Measurements from ENCODE around the gene DNM1L.

- TF ChIP-seq, protein P1, sequence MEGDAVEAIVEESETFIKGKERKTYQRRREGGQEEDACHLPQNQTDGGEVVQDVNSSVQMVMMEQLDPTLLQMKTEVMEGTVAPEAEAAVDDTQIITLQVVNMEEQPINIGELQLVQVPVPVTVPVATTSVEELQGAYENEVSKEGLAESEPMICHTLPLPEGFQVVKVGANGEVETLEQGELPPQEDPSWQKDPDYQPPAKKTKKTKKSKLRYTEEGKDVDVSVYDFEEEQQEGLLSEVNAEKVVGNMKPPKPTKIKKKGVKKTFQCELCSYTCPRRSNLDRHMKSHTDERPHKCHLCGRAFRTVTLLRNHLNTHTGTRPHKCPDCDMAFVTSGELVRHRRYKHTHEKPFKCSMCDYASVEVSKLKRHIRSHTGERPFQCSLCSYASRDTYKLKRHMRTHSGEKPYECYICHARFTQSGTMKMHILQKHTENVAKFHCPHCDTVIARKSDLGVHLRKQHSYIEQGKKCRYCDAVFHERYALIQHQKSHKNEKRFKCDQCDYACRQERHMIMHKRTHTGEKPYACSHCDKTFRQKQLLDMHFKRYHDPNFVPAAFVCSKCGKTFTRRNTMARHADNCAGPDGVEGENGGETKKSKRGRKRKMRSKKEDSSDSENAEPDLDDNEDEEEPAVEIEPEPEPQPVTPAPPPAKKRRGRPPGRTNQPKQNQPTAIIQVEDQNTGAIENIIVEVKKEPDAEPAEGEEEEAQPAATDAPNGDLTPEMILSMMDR (IDR thresholded peaks at IDR 0.05) = no peak
- no peak for TF ChIP-seq POLR2A (IDR thresholded peaks at IDR 0.05)
These were observed 19.2 kb downstream of the DNM1L start for GRCh38 chr12:32698285-32698684.

All from lower leg skin (tissue), 3 donors.